GM06990 (cell line): ENCODE results near the gene PPP1R15A.

Experiments
- DNase-seq: peaks from one replicate; pipeline ENCODE4 v3.0.0-alpha.2; 2011; ENCODE audit not compliant: insufficient read length; ENCODE audit errors: extremely low read depth
- H3K27me3 ChIP-seq: replicated peaks from 2 replicates; pipeline ENCODE4 v1.6.0; 2011; ENCODE audit warnings: low read length; ENCODE audit not compliant: control insufficient read depth, insufficient read depth
- H3K36me3 ChIP-seq: 2 replicates; pipeline ENCODE4 v1.5.1; 2011; ENCODE audit warnings: low read length; ENCODE audit not compliant: control insufficient read depth, insufficient read depth
- H3K4me3 ChIP-seq: replicated peaks from 2 replicates; pipeline ENCODE4 v1.5.1; 2011; ENCODE audit warnings: low read depth, mild to moderate bottlenecking, control low read depth, low read length
- TF ChIP-seq, protein P1 (sequence below): IDR thresholded peaks from 2 replicates; pipeline ENCODE4 v1.5.1; 2011; ENCODE audit warnings: low read length, control low read depth, mild to moderate bottlenecking, inconsistent platforms; ENCODE audit not compliant: insufficient read depth, poor library complexity, severe bottlenecking

PPP1R15A gene

DNA sequence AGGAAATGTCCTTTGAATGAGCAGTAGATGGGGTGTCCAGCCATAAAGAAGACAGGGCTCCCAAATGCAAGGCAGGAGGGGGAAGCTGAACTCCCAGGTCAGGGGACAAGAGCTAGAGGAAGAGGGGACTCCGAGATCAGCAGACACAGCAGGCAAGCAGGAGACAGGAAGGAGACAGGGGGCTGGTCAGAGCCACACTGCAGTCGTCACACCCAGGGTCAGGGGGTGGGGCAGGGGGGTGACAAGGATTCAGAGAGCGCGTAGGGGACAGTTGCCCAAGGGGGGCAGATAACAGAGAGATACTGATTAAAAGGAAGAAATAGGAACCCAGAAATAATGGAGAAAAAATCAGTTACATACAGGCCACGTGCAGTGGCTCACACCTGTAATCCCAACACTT, 39.2 kb upstream of the PPP1R15A start:
- H3K36me3 ChIP-seq = no peaks in the 10 kb centered on the region
- no peaks in the 10 kb centered on the region for H3K27me3 ChIP-seq
- no peak for DNase-seq
- no peak overlapping the region for H3K4me3 ChIP-seq
- TF ChIP-seq, protein P1, sequence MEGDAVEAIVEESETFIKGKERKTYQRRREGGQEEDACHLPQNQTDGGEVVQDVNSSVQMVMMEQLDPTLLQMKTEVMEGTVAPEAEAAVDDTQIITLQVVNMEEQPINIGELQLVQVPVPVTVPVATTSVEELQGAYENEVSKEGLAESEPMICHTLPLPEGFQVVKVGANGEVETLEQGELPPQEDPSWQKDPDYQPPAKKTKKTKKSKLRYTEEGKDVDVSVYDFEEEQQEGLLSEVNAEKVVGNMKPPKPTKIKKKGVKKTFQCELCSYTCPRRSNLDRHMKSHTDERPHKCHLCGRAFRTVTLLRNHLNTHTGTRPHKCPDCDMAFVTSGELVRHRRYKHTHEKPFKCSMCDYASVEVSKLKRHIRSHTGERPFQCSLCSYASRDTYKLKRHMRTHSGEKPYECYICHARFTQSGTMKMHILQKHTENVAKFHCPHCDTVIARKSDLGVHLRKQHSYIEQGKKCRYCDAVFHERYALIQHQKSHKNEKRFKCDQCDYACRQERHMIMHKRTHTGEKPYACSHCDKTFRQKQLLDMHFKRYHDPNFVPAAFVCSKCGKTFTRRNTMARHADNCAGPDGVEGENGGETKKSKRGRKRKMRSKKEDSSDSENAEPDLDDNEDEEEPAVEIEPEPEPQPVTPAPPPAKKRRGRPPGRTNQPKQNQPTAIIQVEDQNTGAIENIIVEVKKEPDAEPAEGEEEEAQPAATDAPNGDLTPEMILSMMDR = no peak

DNA sequence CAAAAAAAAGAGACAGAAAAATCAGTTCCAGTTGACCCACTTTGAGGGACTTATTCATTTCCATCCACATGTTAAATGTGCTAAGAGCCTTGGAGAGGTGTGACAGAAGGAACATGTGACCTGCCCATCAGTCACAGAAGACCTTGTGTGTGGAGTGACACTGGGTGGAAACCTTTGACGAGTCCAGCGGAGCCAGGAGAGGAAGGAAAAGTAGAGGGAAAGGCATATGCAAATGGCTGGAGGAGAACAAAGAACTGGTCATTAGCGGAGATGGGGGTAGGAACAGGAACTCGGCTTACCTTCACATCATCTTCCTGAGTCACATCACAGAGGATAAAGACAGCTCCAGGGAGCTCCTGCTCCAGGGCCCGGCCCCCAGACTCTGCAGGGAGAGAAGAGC, 38.2 kb upstream of the PPP1R15A start:
- no peak for DNase-seq
- Histone ChIP-seq H3K4me3 (no peak overlapping the region), H3K36me3 (no peaks in the 10 kb centered on the region), H3K27me3 (no peaks in the 10 kb centered on the region)
- TF ChIP-seq, protein P1 = no peak

DNA sequence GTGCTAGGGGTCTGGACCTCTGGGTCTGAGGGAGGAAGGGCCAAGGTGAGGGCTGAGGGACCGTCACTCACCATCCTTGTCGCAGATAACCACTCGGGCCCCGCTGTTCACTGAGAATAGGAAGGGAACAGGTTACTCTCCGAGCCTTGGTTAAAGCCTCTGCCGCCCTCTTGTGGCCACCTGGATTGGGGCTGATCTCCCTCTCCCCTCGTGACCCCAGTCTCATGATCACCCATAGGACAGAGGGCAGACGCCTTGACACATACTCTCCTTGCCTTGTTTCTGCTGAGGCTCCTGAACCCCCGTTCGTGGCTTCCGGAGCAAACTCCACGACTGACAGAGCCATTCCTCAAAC, 36.5 kb upstream of the PPP1R15A start:
- Histone ChIP-seq H3K27me3 (no peaks in the 10 kb centered on the region), H3K4me3 (peak overlapping the region; percentile 52), H3K36me3 (no peaks in the 10 kb centered on the region)
- DNase-seq = peak; percentile 83
- TF ChIP-seq, protein P1 = peak; percentile 89

DNA sequence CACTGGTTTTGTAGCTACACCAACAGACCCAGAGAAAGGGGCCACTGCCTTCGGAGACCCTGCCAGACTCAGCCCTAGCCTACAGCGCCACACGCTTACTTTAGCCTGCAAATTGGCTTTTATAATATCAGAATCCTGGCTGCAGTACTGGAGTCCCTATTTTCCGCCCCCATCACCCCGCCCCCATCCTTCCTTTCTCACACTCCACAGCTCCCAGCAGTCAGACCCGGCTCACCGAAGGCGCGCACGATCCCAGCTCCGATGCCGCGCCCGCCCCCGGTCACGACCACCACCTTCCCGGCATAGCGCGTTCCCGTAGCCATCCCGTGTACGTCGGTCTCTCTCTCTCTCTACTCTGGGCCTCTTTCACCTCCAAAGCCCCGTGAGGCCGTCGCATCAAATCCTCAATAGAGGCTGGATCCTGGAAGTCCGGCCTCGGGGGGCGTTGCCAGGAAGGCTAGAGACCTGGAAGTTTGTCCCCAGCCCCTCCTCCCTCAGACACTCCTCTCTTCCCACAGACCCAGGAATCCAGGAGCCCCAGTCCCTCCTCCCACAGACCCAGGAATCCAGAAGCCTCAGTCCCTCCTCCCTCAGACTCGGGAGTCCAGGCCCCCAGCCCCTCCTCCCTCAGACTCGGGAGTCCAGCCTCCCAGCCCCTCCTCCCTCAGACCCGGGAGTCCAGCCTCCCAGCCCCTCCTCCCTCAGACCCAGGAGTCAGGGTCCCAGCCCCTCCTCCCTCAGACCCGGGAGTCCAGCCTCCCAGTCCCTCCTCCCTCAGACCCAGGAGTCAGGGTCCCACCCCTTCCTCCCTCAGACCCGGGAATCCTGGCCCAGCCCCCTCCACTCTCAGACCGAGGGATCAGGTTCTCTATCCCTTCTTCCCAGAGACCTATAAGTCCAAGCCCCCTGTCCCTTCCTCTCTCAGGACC, 35.9 kb upstream of the PPP1R15A start, which contains the start of gene HSD17B14:
HSD17B14 (minus strand) TSS at position 403 of the 929 bp plus-strand sequence; CDS start at position 323, 80 bp downstream.
- H3K36me3 ChIP-seq = no peaks in the 10 kb centered on the region
- no peaks in the 10 kb centered on the region for H3K27me3 ChIP-seq
- DNase-seq = no peak
- peak within 1 kb of the TSS; percentile 52 for H3K4me3 ChIP-seq
- TF ChIP-seq, protein P1 = no peak

DNA sequence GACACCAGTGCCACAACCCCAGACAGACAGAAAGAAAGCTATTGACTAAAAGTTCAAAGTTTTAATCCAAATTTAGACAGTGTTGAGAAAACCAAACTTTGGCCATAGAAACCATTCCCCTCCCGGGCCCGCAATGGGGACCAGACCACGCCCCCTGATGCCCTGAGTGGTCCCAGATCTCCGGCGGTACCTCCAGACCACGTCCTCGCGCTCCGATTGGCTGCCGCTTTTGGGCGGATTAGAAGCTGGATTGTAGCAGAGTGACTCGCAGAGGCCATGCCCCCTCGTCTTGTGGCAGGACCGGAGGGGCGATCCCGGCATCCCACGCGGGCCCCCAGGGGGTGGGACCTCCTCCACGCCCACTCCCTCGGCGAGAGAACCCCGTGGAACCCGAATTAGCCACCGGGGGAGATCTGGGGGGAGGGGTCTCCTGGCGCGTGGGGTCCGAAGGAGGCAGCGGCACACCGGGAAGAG, 35.1 kb upstream of the PPP1R15A start:
- peak overlapping the region; percentile 52 for H3K4me3 ChIP-seq
- TF ChIP-seq, protein P1 = no peak
- DNase-seq = peak; percentile 80
- H3K27me3 ChIP-seq = no peaks in the 10 kb centered on the region
- H3K36me3 ChIP-seq = no peaks in the 10 kb centered on the region

DNA sequence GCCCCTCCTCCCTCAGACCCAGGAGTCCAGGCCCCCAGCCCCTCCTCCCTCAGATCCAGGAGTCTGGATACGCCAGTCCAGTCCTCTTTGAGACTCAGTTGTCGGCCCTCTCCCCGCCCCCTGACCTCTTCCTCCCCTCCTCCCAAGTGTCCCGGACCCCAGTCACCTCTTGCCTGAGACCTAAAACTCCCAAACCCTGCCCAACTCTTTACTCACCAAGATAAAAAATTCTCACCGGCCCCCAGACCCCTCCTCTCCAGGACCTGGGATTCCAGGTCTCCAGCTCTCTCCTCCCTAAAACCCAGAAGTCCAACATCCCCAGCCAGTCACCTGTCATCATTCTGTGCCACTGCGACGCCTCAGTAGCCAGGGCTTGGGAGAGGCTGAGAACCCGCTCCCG, 34.5 kb upstream of the PPP1R15A start:
- DNase-seq = no peak
- TF ChIP-seq, protein P1 = no peak
- no peaks in the 10 kb centered on the region for H3K27me3 ChIP-seq
- H3K36me3 ChIP-seq = no peaks in the 10 kb centered on the region
- no peak overlapping the region for H3K4me3 ChIP-seq
